Suppressor macrophage (primary cell): ENCODE measurements around the gene C1QTNF5.

Experiments
- DNase-seq, 4 experiments: peaks; one replicate each; pipeline ENCODE4 v3.0.0-alpha.2; 2020 to 2022

C1QTNF5 gene

DNA sequence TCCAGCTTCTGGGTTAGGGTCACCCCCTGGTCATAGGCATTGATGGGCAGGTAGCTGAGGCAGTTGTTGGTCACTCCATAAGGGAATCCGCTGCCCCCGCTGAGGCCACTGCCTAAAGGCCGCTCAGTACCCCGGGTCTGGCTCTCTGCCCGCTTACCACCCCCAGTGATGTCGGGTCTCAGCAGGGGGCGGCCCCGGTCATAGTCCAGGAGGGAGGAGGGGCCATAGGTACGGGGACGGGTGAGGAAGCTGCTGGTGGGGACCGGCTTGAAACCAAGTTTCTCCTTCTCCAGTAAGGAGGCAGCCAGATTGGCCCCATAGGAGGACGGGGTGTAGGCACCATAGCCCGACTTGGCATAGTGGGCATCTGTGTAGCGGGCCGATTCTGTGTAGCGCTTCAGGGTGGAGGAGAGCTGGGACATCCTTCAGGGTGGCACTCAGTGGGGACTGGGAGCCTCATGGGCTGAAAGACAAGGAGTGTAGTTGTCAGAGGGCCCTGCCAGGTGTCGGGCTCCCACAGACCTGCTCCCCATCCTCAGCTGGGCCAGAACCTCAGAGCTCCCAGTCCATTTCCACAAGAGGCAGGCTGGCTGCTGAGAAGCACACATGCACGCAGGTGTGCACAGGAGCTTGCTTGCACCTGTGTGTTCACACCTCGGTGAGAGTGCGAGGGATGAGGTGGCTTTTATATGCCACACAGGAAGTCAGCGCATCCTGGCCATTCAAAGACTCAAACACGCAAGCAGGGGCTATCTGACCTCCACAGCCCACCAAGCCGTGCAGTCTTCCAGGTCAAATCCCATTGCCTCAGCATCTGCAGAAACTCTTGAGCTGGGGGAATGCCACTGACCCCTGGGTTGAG, 32.6 kb upstream of the C1QTNF5 start:
- no peak for DNase-seq

DNA sequence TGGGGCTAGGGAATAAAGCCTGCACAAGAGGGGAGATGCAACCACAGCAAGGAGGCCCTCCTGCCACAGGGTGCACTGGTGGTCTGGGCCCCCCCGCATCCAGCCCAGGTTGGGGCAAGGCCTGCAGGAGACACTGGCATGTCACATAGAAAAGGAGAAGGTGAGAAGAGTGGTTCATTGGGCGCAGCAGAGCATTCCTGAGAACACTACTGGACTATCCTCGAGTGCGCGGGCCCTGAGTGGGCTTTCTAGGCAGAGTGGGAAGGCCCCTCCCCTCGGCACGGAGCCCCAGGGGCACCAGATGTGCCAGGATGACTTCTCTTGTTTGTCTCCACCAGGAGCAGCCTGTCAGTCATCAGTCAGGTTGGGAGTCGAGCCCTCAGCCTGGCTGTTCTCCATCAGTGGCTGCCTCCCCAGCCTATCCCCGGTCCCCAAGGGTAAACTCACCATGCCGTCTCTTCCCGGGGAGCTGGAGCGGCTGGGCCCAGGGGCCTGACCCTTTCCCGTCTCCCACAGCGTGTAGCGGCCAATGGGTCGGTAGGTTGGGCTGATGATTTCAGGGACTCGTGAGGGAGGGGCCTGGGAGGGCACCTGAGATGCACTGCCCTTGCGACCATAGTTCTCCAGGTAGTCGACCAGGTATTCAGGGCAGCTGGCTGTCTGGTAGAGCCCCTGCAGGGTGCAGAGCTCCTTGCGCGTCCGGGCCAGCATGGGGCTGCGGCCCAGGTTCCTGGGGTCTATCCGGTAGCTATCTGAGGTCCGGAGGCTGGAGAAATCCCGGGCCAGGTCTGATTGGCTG, 31.8 kb upstream of the C1QTNF5 start:
- DNase-seq: no peak

DNA sequence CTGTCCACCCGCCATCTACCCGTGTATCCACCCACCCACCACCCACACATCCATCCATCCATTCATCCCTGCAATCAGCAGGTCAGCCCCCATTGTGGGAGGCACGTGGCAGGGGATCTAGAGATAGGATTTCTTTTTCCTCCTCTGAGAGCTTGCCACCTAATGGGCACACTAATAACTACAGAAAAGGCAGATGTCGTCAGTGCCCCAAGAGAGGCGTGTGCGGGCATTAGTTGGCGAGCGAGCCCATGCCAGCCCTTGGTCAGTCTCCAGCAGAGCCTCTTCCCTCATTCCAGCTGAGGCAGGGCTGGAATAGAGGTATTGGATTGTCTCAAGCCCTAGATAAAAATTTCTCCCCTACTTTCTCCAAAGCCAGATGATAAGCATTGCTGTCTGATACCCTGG, 31.1 kb upstream of the C1QTNF5 start:
- peak in 3 of 4 experiments; percentile 34 to 46 (median 43) for DNase-seq

DNA sequence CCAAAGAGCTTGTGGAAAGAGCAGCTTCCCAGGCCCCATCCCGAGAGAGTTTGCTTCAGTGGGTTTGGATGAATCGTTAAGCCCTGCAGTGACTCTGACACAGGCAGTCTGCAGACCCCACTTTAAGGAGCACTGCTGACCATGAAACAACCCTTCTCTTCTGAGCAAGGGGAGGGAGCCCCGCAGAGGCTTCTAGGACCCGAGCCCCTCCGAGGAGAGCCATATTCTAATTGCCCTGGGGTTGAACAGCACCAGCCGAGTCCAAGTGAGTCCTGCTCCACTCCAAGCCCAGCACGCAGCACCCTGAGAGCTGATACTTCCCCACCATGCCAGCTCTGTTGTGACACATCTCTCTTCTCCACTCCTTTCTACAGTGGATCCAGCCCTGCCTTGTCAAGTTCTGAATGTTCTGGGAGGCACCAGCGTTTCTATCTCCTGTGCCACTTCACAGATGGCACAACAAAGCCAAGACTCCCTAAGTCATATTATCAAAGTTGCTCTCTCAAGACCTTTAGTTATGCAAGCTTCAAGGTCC, 30.5 kb upstream of the C1QTNF5 start:
- no peak for DNase-seq

DNA sequence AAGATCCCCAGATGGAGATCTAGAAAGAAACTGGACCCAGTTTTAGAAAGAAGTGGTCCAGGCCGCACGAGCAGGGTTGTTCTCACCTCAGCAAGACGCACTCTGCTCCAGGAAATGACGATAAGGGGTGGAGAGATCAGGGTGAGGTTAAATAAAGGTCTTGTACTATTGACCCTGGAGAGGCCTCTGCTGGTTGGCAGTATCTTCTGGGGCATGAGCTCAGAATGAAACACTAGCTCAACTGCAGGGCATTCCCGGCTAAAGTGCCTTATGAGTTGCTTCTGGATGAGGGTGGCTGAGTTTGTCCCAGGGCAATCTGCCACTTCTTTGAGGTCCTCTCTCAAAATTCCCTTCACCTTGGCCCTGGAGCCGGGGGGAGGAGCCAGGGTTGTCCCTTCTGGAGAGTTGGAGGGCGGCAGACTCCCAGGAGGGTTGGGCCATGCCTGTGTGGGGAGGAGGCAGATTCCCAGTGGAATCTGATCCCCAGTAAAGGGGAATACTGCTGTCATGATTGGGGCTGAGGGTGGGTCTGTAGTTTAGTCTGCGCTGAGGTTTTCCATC, 29.9 kb upstream of the C1QTNF5 start:
- no peak for DNase-seq

DNA sequence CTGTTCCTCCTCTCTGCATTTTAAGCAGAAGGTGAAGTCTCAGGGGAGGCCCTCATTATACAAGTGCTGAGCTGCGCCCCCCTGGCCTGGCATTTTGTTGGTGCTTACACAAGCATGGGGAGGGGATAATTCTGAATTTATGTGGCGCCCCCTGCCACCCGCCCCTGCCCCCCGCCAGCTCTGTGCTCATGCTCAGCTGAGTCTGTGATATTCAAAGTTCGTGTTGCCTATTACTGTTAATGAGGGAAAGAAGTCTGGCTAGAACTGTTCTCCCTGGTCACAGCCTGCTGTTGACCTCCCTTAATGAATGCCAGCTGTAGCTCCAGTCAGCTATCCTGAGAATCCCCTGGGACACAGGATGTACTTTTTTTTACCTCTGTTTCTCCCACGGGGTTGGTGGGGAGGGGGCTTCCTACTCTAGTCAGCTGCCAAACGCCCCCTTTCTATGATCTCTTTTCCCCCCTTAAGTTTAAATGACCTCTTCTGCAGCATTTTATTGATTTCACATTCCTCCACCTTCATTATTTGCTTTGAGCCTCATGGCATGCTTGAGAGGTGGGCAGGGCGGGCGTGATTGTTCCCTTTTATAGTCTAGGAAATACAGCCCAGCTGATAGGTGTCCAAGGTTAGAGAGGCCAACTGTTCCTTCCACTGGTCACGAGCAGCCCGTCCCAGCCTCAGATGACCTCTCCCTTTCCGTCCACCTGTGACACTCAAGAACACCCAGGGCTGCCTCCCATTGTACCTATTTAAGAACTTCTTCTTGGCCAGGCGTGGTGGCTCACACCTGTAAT, 28.6 kb upstream of the C1QTNF5 start:
- no peak for DNase-seq

DNA sequence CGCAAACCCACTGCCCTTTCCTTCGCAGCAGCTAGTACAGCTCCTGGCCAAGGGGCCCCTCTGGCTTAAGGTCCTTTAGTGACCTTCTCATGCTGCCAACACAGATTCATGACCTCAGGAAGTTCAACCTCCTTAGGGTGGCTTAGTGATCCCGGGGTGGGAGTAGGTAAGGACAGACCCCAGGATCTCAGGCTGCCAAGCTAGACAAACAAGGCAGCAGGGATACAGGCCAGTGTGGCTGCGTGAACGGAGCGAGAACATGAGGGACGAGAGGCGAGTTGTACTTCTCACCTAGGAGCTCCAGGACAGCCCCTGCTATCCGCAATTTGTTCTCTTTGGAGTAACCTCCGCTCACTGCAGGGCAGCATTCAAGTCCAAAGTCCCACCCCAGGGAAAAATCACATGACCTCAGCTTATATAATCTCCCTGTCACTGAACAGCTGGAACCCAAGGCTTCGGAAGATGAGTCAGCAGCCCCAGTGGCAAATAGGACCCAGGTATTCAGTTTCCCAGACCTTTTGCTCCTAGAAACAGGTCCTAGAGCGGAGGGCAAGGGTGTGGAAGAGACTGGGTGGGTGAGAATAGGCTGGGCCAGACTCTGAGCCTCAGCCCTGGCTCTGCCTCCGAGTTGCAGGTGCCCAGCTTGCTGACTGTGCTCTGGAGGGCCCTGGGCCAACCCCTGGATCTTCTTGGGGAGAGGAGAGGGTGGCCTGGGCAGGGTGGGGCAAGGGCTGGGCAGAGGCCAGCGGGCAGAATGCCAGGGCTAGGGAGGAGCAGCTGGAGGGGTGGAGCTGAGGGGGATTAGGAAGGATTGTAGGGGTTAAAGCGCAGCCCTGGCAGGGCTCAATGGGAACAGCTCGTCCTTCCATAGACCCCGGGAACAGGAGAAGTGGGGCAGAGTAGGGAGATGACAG, 27.7 kb upstream of the C1QTNF5 start:
- no peak for DNase-seq

DNA sequence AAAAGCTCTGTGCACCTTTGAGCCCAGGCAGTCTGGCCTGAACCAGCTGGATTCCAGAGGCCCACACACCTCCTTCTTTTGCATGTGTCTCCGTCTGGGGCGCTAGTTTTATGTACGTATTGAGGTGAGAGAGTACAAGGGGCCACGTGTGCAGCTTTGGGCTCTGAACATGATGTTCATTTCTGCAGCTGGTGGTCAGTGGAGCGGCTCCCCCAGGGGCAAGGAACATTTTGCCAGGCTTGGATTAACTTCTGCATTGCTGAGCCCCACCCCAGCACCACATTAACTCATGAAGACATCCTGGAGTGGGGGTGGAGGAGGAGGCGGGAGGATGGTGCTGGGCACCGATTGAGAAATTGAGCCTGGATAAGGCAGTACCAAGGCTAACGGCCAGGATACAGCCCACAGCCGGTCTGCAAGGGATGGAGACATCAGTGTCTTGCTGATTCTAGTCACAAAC, 27.0 kb upstream of the C1QTNF5 start:
- peak; percentile 58 to 82 (median 76) for DNase-seq

DNA sequence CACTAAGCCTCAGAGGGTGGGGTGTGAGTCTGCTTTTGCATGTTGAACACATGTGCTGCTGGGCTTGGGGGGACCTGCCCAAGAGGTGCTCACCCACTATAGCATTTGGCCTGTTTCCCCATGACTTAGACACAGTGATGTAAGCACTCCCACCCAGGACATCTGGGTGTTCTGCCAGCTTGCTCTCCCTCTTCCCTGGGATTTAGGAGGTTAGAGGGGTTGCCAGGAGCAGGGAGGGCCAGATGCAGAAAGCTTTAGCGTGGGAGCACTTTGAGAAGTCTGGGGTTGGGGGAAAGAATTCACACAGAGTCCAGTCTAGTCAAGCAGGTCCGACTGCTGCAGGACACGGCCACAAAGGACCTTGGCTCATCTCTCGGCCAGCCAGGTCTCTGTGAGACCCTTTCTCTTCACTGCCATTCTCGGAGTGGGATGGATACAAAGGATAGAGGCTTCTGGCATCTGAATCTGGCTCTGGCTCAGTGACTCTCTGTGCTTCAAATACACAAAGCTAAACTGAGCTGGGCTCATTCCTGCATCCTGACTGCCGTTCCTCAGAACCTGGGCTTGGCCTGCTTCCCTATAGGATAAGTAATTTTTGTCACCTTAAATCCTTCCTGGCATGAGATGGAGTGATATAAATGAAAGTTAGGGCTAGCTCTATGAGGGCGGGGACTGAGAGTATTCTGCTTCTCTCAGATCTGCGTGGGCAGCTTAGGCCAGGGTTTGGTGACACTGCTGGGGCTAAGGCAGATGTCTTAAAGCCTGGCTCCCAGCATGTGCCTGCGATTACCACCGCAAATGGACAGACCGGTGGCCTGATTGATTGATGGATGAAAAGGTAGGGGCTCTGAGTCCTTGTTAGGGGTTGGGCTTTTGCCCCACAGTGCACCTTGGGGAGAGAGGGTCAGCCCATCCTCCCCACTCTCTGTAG, 26.3 kb upstream of the C1QTNF5 start:
- peak in 3 of 4 experiments; percentile 46 to 65 (median 50) for DNase-seq

DNA sequence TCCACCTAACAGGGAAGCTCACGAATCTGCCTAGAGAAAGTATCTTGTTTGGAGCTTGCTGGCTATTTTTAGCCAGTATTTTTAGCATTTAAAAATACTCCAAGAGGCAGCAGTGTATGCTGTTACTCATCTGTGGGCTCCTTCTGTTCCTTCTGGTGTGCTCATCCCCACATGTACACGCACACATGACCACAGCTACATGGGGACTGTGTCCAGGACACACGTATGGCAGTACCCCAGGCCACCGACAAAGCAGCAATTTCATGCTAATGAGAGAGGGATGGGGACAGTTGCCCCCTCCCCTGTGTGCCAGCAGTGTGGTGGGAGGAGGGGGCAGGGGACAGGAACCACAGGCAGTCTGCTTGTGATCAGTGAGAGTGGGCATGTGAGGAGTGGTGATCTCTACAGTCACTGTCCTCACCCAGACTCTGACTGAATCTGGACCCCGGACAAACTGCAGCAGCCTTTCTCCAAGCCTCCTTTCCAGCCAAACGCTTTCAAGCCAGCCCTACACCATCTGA, 24.4 kb upstream of the C1QTNF5 start:
- peak; percentile 59 to 81 (median 70) for DNase-seq

DNA sequence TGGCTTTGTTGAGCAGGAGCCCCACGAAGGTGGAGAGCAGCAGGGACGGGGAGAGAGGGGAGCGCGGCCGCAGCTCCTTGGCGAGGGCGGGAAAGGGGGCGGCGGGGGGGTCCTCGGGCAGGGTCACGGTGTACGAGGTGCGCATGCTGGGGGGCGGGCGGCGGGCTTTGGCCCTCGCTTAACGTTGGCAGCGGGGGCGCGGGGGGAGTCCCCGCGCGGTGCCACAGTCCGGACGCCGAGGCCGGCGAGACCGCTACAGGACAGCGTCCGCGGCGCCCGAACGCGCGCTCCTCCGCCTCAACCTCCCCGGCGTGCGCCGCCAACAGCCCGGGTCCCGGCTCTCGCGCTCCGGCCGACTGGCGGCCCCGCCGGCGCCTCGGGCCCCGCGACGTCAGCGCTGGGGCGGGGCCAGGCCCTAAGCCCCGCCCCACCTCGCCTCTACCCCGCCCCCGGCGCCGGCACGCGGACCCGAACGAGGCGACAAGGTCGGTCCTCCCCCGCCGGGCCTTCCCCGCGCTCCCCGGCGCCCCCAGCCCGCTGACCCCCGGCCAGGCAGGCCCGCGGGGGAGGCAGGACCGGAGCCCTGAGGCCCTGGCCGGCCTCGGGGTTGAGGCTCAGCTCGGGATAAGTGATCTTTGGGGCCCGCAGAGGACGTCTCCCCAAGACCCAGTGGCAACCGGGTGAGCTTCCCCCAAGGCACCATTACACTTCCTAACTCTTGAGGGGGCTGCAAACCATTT, 23.3 kb upstream of the C1QTNF5 start:
- DNase-seq: peak; percentile 78 to 93 (median 88)

DNA sequence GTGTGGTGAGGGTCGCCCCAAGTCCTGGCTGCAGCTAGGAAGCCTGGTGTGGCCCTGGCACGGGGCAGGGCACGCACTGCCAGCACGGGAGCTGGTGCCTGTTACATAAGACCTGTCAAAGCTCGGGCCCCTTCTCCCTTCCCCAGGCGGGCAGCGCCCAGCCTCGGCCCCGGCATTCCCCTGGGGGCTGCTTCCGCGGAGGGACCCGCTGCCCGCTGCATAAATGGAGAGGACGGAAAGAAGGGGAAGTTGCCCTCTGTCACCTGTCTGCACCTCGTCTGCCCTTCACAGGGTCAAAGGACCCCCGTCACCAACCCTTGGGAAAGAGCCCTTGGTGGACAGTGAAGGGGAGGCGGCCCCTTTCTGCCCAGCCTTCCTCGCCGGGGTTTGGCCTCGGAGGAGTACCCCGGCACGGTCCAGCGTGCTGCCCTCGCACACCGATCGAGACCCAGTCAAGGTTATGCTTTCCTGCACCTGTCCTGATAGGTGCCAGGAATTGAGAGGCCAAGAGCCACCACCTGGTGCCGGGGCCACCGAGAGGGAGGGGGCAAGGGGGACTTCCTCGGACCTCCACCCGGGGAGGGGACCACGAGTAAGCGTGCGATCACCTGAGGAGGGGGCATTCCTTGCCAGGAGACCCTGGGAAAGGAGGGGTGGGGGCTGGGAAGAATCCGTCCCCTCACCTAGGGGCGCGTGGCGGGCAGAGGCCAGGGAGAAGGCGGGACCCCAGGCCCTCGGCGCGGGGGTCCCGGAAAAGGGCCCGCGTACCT, 22.6 kb upstream of the C1QTNF5 start:
- peak in 1 of 4 experiments; percentile 37 for DNase-seq

DNA sequence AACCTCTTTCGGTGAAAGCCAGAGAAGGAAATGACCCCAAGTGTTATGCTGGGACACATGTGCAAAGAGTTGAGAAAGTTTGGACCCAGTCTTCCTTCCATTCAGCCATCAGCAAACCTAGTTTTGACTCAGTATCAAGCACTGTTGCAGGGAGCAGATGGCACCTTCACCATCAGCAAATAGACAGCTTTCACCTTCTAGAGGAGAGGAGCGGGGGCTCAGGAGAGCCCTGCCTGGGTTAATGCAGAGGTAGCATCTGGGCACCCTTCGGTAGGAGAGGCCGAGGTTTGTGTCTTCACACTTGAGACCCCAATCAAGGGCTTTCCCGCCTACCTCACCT, 22.0 kb upstream of the C1QTNF5 start:
- DNase-seq: no peak

DNA sequence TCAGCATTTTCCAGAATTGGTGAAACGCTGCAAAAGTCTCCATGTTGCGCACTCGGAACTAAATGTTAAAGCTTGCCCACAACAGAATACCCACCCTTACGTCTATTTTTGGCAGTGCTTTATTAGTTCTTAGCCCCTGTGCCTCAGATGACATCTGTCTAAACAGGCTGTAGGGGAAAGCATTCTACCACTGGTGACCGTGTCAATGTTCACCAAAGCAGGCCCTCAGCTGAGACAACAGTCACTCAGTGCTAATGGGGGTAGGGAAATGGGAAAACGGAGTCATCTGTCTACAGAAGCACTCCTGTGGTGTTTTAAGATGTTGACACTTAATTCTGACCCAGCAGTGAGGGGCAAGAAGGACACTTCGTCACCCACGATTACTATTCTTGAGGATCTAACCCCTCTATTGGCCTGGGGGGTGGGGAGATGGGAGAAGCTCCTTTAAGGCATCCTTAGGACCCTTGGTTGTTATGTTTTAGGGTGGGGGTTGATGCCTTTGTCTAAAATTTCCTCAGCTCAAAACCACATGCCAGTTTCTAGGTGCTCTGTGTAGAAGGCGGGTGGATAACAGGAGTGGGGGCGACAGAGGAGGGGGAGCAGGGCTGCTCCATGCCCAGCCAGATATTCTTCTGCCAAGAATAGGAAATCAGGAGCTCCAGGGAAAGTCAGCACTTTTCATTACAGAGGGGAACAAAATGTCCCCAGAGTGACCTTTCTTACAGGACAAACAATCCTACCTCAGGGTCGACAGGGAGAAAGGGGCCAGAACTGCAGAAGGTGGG, 21.4 kb upstream of the C1QTNF5 start:
- DNase-seq: peak in 3 of 4 experiments; percentile 36 to 58 (median 57)

DNA sequence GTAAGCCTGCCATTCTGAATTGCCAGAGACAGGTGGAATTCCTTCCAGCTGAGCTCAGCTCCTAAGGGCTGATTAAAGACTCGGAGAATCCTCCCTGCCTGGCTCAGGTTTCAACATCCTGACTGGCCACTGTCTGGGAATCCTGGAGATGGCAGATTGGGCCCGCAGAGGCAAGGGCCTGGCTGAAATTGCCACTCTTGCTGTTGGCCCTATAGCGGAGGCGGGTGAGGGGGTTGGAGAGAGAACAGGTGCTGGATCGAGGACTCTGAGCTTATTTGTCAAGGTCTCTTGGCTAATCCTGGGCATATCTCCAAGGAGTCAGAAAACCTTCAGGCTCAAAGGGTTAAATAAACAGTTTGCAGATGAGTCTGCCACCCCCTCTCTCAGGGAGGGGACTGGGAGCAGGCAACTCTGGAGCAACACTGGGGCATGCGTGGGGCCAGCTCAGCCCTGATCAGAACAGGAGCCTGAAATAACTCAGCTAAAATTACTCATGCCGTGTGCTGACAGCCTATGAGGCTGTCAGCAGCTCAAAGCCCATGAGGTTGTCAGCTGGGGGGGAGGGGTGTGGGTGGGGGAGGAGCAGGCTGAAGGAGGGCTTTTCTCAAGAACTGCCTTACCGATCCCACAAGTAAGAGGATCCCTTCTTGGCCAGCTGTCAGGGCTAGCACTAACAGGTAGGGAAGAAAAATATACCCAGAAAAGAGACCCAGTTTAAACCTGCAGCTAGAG, 20.5 kb upstream of the C1QTNF5 start:
- peak; percentile 81 to 94 (median 90) for DNase-seq
